Small intestine (tissue), 7 donors: ENCODE data around the gene PDE6D. TPM values are rescaled to one million over a fixed set of nuclear protein-coding genes. Genes with fewer than 3 reads are reported as not detected.

Source experiments
- DNase-seq, 2 donors: peaks; one replicate each; pipeline versions ENCODE4 v3.0.0 to v3.0.0-alpha.2; 2013
- FAIRE-seq: peaks from 2 replicates; lab custom pipeline; 2012; peaks lifted over from hg19 to GRCh38; lab: Jason Lieb, UNC
- H3K27ac ChIP-seq, 3 donors: one replicate each; pipeline ENCODE4 v1.5.1; 2013; ENCODE audit warnings: low read length in 2 of 3, mild to moderate bottlenecking in 2 of 3, control low read depth in 1 of 3, inconsistent platforms in 1 of 3, low read depth in 1 of 3, moderate library complexity in 1 of 3
- H3K27me3 ChIP-seq, 3 donors: one replicate each; pipeline ENCODE4 v1.6.1; 2013; ENCODE audit warnings: low read length in 3 of 3, inconsistent platforms in 1 of 3; ENCODE audit not compliant: control insufficient read depth in 3 of 3, insufficient read depth in 3 of 3
- H3K36me3 ChIP-seq, 3 donors: one replicate each; pipeline ENCODE4 v1.6.1; 2013; ENCODE audit warnings: low read length in 3 of 3, inconsistent platforms in 1 of 3, low read depth in 1 of 3, mild to moderate bottlenecking in 1 of 3, moderate library complexity in 1 of 3; ENCODE audit not compliant: control insufficient read depth in 3 of 3, insufficient read depth in 2 of 3
- H3K4me1 ChIP-seq, 3 donors: one replicate each; pipeline ENCODE4 v1.6.1; 2013; ENCODE audit warnings: low read length in 2 of 3, inconsistent platforms in 1 of 3, low read depth in 1 of 3, mild to moderate bottlenecking in 1 of 3, moderate library complexity in 1 of 3; ENCODE audit not compliant: control insufficient read depth in 3 of 3, insufficient read depth in 2 of 3
- H3K4me3 ChIP-seq, 3 donors: one replicate each; pipeline ENCODE4 v1.5.1; 2013; ENCODE audit warnings: low read length in 3 of 3, control low read depth in 1 of 3, inconsistent platforms in 1 of 3, low read depth in 1 of 3, mild to moderate bottlenecking in 1 of 3, moderate library complexity in 1 of 3
- H3K9me3 ChIP-seq, 2 donors: one replicate each; pipeline ENCODE4 v1.6.1; 2013; ENCODE audit warnings: low read depth in 1 of 2, low read length in 1 of 2; ENCODE audit not compliant: control insufficient read depth in 2 of 2, insufficient read depth in 1 of 2
- WGBS, 3 donors: extraction: QIAGEN DNeasy Blood & Tissue Kit; methylation state at CpG; one replicate each; pipeline ENCODE4 v1.1.7; 2013; 5-methylcytosine and 5-hydroxymethylcytosine counted together
- polyA plus RNA-seq, 4 donors: library from polyadenylated mRNA; stranded (reverse) in 3 of 4; unstranded in 1 of 4; fragments of 200-250 nt in 3 of 4; fragments of 120-200 nt in 1 of 4; gene quantifications; one replicate each; pipeline versions ENCODE4 v1.2.1 to v1.2.3, GENCODE V29; 2013
- donor health status: healthy with polysubstance abuse.
- donor health status: control.
- donor health status: control.
- donor health status: Bipolar disorder and iron deficiency.
- donor health status: healthy.

The PDE6D gene
- polyA plus RNA-seq, 4 donors = 13.2 to 28.1 (median 25.6) TPM

GRCh38 chr2:231685349-231686191, 95.5 kb downstream of the PDE6D start:
- DNase-seq (no peak), FAIRE-seq (no peak)
- no peak overlapping the region for H3K4me3 ChIP-seq
- H3K27ac ChIP-seq = no peak overlapping the region
- peaks cover 0 to 2% of the 10 kb centered on the region in 2 donors for H3K9me3 ChIP-seq
- WGBS, 3 donors = 80 to 82% (median 82%) methylated on average over 20 of the region's 20 CpGs
- H3K4me1 ChIP-seq = peaks cover 0 to 10% (median 0%) of the 10 kb centered on the region in 3 donors
- H3K27me3 ChIP-seq = no peaks in the 10 kb centered on the region
- no peaks in the 10 kb centered on the region for H3K36me3 ChIP-seq

- Histone ChIP-seq H3K36me3 (no peaks in the 10 kb centered on the region), H3K9me3 (peaks cover 0 to 5% of the 10 kb centered on the region in 2 donors), H3K4me3 (no peak overlapping the region), H3K27me3 (no peaks in the 10 kb centered on the region), H3K27ac (no peak overlapping the region), H3K4me1 (peaks cover 0 to 19% (median 0%) of the 10 kb centered on the region in 3 donors)
- WGBS, 3 donors = 72 to 82% (median 82%) methylated on average over 20 to 22 of the region's 22 CpGs
- no peak for FAIRE-seq
- no peak for DNase-seq
These were observed 96.5 kb downstream of the PDE6D start for GRCh38 chr2:231684314-231685223.

- 59 to 80% (median 77%) methylated on average over 8 of the region's 8 CpGs for WGBS, 3 donors
- Histone ChIP-seq H3K4me3 (no peak overlapping the region), H3K4me1 (peaks cover 0 to 19% (median 0%) of the 10 kb centered on the region in 3 donors), H3K27me3 (no peaks in the 10 kb centered on the region), H3K36me3 (no peaks in the 10 kb centered on the region), H3K27ac (peak overlapping the region in 1 of 3 donors; percentile 55), H3K9me3 (peaks cover 0 to 5% of the 10 kb centered on the region in 2 donors)
- FAIRE-seq (no peak), DNase-seq (no peak)
These were observed 97.5 kb downstream of the PDE6D start for GRCh38 chr2:231683292-231684235.

GRCh38 chr2:231682603-231683291, 98.3 kb downstream of the PDE6D start:
- 78 to 85% (median 79%) methylated on average over 11 of the region's 11 CpGs for WGBS, 3 donors
- H3K4me3 ChIP-seq = no peak overlapping the region
- no peaks in the 10 kb centered on the region for H3K36me3 ChIP-seq
- no peaks in the 10 kb centered on the region for H3K27me3 ChIP-seq
- H3K9me3 ChIP-seq = peaks cover 0 to 5% of the 10 kb centered on the region in 2 donors
- FAIRE-seq (no peak), DNase-seq (no peak)
- peaks cover 0 to 21% (median 0%) of the 10 kb centered on the region in 3 donors for H3K4me1 ChIP-seq
- H3K27ac ChIP-seq = peak overlapping the region in 1 of 3 donors; percentile 55

Other genes with a start within 250 kb of the PDE6D start
- gene TEX44, start 188.4 kb downstream of the PDE6D start, polyA plus RNA-seq = not detected
- gene PTMA, start 72.8 kb downstream of the PDE6D start, polyA plus RNA-seq = 1,000 to 10,000 TPM; 1,019 to 2,156 (median 1,113) TPM
- gene COPS7B, start 5.2 kb upstream of the PDE6D start, polyA plus RNA-seq = 10 to 100 TPM in 3 of 4 donors, 1 to 10 TPM in 1; 9.5 to 36.4 (median 16.2) TPM
- gene NPPC, start 145.1 kb upstream of the PDE6D start, polyA plus RNA-seq = under 1 TPM in 2 of 4 donors, not detected in 2; 0.13 to 0.50 TPM
- 10 to 100 TPM in 2 of 4 donors, 1 to 10 TPM in 2; 8.3 to 22.1 (median 11.8) TPM for gene DIS3L2, start 180.4 kb upstream of the PDE6D start, polyA plus RNA-seq